Measurements from ENCODE around the gene YWHAB. TPM values are rescaled to one million over a fixed set of nuclear protein-coding genes. Genes with fewer than 3 reads are reported as not detected.

The YWHAB gene
- total RNA-seq, 4 donors from 2014 or later = 110 to 170 (median 133) TPM

DNA sequence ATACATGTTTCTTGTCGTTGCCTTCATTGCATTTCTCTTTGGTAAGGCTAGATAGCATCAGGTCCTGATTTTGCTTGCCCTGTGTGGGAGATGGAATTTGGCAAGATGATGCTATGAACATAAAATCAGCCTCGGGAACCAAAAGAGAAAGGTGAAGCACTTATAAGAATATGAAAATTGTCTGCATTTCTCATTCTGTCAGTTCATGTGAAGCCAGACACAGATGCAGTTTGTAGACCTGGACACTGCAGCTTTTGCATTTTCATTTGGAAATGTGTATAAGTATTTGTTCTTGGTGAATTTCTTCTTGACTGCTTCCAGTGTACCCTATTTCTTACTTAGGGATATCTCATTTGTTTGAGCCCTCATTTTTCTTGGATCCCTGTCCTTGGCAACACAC, 1.3 kb downstream of the YWHAB start:
- peaks cover 15 to 66% (median 38%) of the 10 kb centered on the region in 3 donors for H3K4me1 ChIP-seq
- peak overlapping the region; percentile 75 to 97 (median 88) for H3K4me3 ChIP-seq
- no peak for DNase-seq
- no peaks in the 10 kb centered on the region for H3K27me3 ChIP-seq
- peaks cover 0 to 5% (median 0%) of the 10 kb centered on the region in 3 donors for H3K36me3 ChIP-seq
- no peak for TF ChIP-seq CTCF (IDR thresholded peaks at IDR 0.05)
- TF ChIP-seq POLR2A (IDR thresholded peaks at IDR 0.05) = no peak
- peak overlapping the region in 3 of 4 donors; percentile 98 to 100 (median 98) for H3K27ac ChIP-seq
- H3K9me3 ChIP-seq = no peaks in the 10 kb centered on the region
- WGBS, 2 donors = 4 to 5% methylated on average over 2 of the region's 2 CpGs
- intact Hi-C loops (cut with DNase I) = no loop called here

GRCh38 chr20:44887466-44887865, 2.0 kb downstream of the YWHAB start:
- TF ChIP-seq CTCF (IDR thresholded peaks at IDR 0.05) (no peak), POLR2A (IDR thresholded peaks at IDR 0.05) (no peak)
- H3K36me3 ChIP-seq = peaks cover 0 to 5% (median 0%) of the 10 kb centered on the region in 3 donors
- no peaks in the 10 kb centered on the region for H3K9me3 ChIP-seq
- intact Hi-C loops (cut with DNase I) = no loop called here
- no peak for DNase-seq
- peak overlapping the region in 1 of 4 donors; percentile 47 for H3K27ac ChIP-seq
- no peaks in the 10 kb centered on the region for H3K27me3 ChIP-seq
- WGBS, 2 donors = 39 to 48% methylated on average over 4 of the region's 4 CpGs
- H3K4me1 ChIP-seq = peaks cover 15 to 71% (median 38%) of the 10 kb centered on the region in 3 donors
- peak overlapping the region in 3 of 4 donors; percentile 75 to 92 (median 84) for H3K4me3 ChIP-seq

- H3K36me3 ChIP-seq = peaks cover 0 to 5% (median 0%) of the 10 kb centered on the region in 3 donors
- H3K4me1 ChIP-seq = peaks cover 15 to 81% (median 38%) of the 10 kb centered on the region in 3 donors
- DNase-seq = no peak
- 43 to 49% methylated on average over 6 of the region's 6 CpGs for WGBS, 2 donors
- H3K9me3 ChIP-seq = no peaks in the 10 kb centered on the region
- no peaks in the 10 kb centered on the region for H3K27me3 ChIP-seq
- intact Hi-C loops (cut with DNase I) = no loop called here
- peak overlapping the region in 2 of 4 donors; percentile 2 to 7 for H3K27ac ChIP-seq
- TF ChIP-seq POLR2A (IDR thresholded peaks at IDR 0.05) (peak in 1 of 4 donors; percentile 14), CTCF (IDR thresholded peaks at IDR 0.05) (peak in 5 of 6 experiments; percentile 19 to 76 (median 44))
- H3K4me3 ChIP-seq = peak overlapping the region in 1 of 4 donors; percentile 84
Measured at GRCh38 chr20:44888226-44889103, 3.0 kb downstream of the YWHAB start.

- peaks cover 0 to 5% (median 0%) of the 10 kb centered on the region in 3 donors for H3K36me3 ChIP-seq
- H3K4me3 ChIP-seq = no peak overlapping the region
- TF ChIP-seq POLR2A (IDR thresholded peaks at IDR 0.05) (no peak), CTCF (IDR thresholded peaks at IDR 0.05) (no peak)
- H3K9me3 ChIP-seq = no peaks in the 10 kb centered on the region
- no peak overlapping the region for H3K27ac ChIP-seq
- peaks cover 15 to 97% (median 38%) of the 10 kb centered on the region in 3 donors for H3K4me1 ChIP-seq
- H3K27me3 ChIP-seq = no peaks in the 10 kb centered on the region
- intact Hi-C loops (cut with DNase I) = no loop called here
- no peak for DNase-seq
- 75 to 82% methylated on average over 1 of the region's 1 CpG for WGBS, 2 donors
Measured at GRCh38 chr20:44891826-44892225, 6.3 kb downstream of the YWHAB start.

- no peaks in the 10 kb centered on the region for H3K9me3 ChIP-seq
- DNase-seq = no peak
- peaks cover 8 to 96% (median 20%) of the 10 kb centered on the region in 3 donors for H3K4me1 ChIP-seq
- no peak for TF ChIP-seq POLR2A (IDR thresholded peaks at IDR 0.05)
- no peak for TF ChIP-seq CTCF (IDR thresholded peaks at IDR 0.05)
- no peak overlapping the region for H3K4me3 ChIP-seq
- 35 to 48% methylated on average over 2 of the region's 2 CpGs for WGBS, 2 donors
- H3K27ac ChIP-seq = no peak overlapping the region
- H3K27me3 ChIP-seq = no peaks in the 10 kb centered on the region
- H3K36me3 ChIP-seq = peaks cover 0 to 14% (median 0%) of the 10 kb centered on the region in 3 donors
- intact Hi-C loops (cut with DNase I) = no loop called here
Measured at GRCh38 chr20:44894959-44895358, 9.5 kb downstream of the YWHAB start.
